HG03103 (cell line): ENCODE results near the gene PRPS1.
"Not testable (repeated sequence)": the region's sequence is repeated elsewhere in the genome, so short reads cannot be mapped to it uniquely, and the experiment has no call there.

Experiments used
- ATAC-seq: cut with Tn5 transposase; IDR thresholded peaks from one replicate; pipeline ENCODE4 v1.9.1; 2021; ENCODE audit warnings: low read depth; ENCODE audit not compliant: unreplicated experiment

Gene PRPS1

GRCh38 chrX:107673933-107674479, 45.7 kb downstream of the PRPS1 start:
- ATAC-seq, result peak; percentile 92

GRCh38 chrX:107674480-107675364, 46.4 kb downstream of the PRPS1 start:
- peak; percentile 2 for ATAC-seq

GRCh38 chrX:107675365-107675654, 47.0 kb downstream of the PRPS1 start:
- ATAC-seq, result no peak

GRCh38 chrX:107675823-107676555, 47.7 kb downstream of the PRPS1 start:
- ATAC-seq, result no peak

- no peak for ATAC-seq
Measured at GRCh38 chrX:107676559-107677378, 48.5 kb downstream of the PRPS1 start.

GRCh38 chrX:107677501-107677901, 49.2 kb downstream of the PRPS1 start:
- ATAC-seq, result no peak

GRCh38 chrX:107677909-107678308, 49.6 kb downstream of the PRPS1 start:
- ATAC-seq, result no peak

- ATAC-seq, result no peak
Measured at GRCh38 chrX:107678957-107679740, 50.8 kb downstream of the PRPS1 start.

GRCh38 chrX:107682256-107682655, 53.9 kb downstream of the PRPS1 start:
- ATAC-seq, result no peak

- no peak for ATAC-seq
Measured at GRCh38 chrX:107683124-107683895, 55.0 kb downstream of the PRPS1 start.

- ATAC-seq, result no peak
Measured at GRCh38 chrX:107683931-107684330, 55.6 kb downstream of the PRPS1 start.

- peak; percentile 85 for ATAC-seq
Measured at GRCh38 chrX:107684956-107685385, 56.7 kb downstream of the PRPS1 start.

GRCh38 chrX:107685586-107685985, 57.3 kb downstream of the PRPS1 start:
- not testable (repeated sequence) for ATAC-seq

GRCh38 chrX:107686026-107686425, 57.7 kb downstream of the PRPS1 start:
- no peak for ATAC-seq

GRCh38 chrX:107686792-107687191, 58.5 kb downstream of the PRPS1 start:
- ATAC-seq, result no peak

GRCh38 chrX:107687445-107687844, 59.1 kb downstream of the PRPS1 start:
- ATAC-seq, result no peak

GRCh38 chrX:107691024-107691448, 62.7 kb downstream of the PRPS1 start:
- no peak for ATAC-seq

- no peak for ATAC-seq
Measured at GRCh38 chrX:107699616-107700015, 71.3 kb downstream of the PRPS1 start.

GRCh38 chrX:107700317-107700774, 72.0 kb downstream of the PRPS1 start:
- ATAC-seq, result no peak
